ENCODE data around the gene SDCCAG8. TPM values are rescaled to one million over a fixed set of nuclear protein-coding genes. Genes with fewer than 3 reads are reported as not detected.

Gene SDCCAG8
- polyA plus RNA-seq, 2 of the 4 experiments (the other 2 are of a cell fraction), result 48.8 to 64.8 TPM

DNA sequence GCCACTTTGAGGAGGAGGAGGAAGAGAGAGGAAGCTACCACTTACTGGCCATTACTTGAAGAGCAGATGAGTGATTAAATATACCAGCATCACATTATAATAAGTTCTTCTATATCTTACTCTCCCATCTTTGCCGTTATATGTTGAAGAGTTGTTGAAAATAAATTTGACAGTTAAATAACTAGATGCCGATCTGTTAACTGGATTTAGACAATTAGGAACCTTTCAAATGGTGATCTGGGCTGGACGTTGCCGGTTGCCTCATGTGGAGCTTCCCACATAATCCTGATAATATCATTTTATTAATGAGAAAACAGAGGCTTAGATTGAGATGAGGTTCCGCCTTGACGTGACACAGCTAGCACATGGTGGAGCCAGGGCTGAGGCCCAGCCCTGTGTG is 147.0 kb downstream of the SDCCAG8 start:
- ChIA-PET POLR2A (no interaction called here), CTCF (no interaction called here)
- no peak for DNase-seq (ENCODE audit: low read depth in 1 of 2, low spot score in 1 of 2)
- Histone ChIP-seq H3K9me3 (no peaks in the 10 kb centered on the region), H3K27ac (no peak overlapping the region), H3K4me1 (peaks cover 7% of the 10 kb centered on the region; the same call in 2 of the 3 replicates), H3K4me3 (no peak overlapping the region), H3K4me2 (no peak overlapping the region)
- no peak for TF ChIP-seq MAZ (IDR thresholded peaks at IDR 0.05; ENCODE audit: borderline replicate concordance, low read depth, low read length)
- no peak for TF ChIP-seq POLR2A (IDR thresholded peaks at IDR 0.05; ENCODE audit: low read length)
- TF ChIP-seq TFCP2L1 (CRISPR knock-in tag; IDR thresholded peaks at IDR 0.05), result no peak
- TF ChIP-seq EP300 (IDR thresholded peaks at IDR 0.05), result no peak
- no peak for TF ChIP-seq BHLHE40 (IDR thresholded peaks at IDR 0.05; ENCODE audit: low read depth, low read length)
- no peak for TF ChIP-seq FOSB (CRISPR knock-in tag; IDR thresholded peaks at IDR 0.05)
- FAIRE-seq, result no peak
- WGBS (ENCODE audit: missing lambda C conversion rate), result 93% methylated on average over 6 of the region's 6 CpGs
- ATAC-seq, result no peak

DNA sequence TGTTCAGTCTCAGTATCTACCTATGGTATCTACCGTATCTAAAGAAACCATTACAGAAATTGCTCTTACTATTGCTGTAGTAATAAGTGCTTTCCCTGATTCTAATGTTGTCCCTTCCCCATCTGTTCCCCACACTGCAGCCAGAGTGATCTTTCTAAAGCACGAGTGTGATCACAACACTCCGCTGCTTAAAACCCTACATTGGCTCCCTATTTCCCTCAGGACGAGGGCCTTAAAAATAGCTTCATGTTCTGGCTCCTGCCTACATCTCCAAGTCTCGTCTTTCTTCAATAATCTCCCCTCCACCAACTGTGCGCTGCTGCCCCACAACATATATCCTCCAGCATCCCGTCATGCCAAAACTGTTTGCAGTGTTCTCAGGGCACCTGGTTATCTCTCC is 150.6 kb downstream of the SDCCAG8 start:
- CTCF ChIA-PET, result interaction anchor here (0.9 kb wide), 1 partner anchor 13 kb away, joined by 3 read pairs; no protein-coding TSS in a partner anchor
- Histone ChIP-seq H3K4me1 (peaks cover 7% of the 10 kb centered on the region; the same call in 2 of the 3 replicates), H3K4me2 (no peak overlapping the region), H3K27ac (no peak overlapping the region), H3K4me3 (no peak overlapping the region), H3K9me3 (no peaks in the 10 kb centered on the region)
- DNase-seq (ENCODE audit: low read depth in 1 of 2, low spot score in 1 of 2), result no peak
- no peak for ATAC-seq
- WGBS (ENCODE audit: missing lambda C conversion rate), result 92% methylated on average over 7 of the region's 7 CpGs
- no peak for FAIRE-seq
- no peak for TF ChIP-seq ZNF302 (CRISPR knock-in tag; IDR thresholded peaks at IDR 0.05)
- no peak for TF ChIP-seq EHMT2 (IDR thresholded peaks at IDR 0.05; ENCODE audit: low read depth)
- no peak for TF ChIP-seq CHD2 (IDR thresholded peaks at IDR 0.05; ENCODE audit: low read length, partially characterized antibody)
- POLR2A ChIA-PET, result no interaction called here

- FAIRE-seq (peak; percentile 65), DNase-seq (ENCODE audit: low read depth in 1 of 2, low spot score in 1 of 2) (no peak), ATAC-seq (no peak; a peak in 1 of 6 replicates)
- Histone ChIP-seq H3K4me2 (0 out of 3 replicates have a peak overlapping the region, but pooled peaks have one; percentile 5), H3K4me1 (peaks cover 7% of the 10 kb centered on the region; the same call in 2 of the 3 replicates), H3K4me3 (no peak overlapping the region), H3K9me3 (no peaks in the 10 kb centered on the region), H3K27ac (no peak overlapping the region)
- CTCF ChIA-PET, result no interaction called here
- WGBS (ENCODE audit: missing lambda C conversion rate), result 48% methylated on average over 3 of the region's 3 CpGs
- POLR2A ChIA-PET, result no interaction called here
- TF ChIP-seq ATOH8 (CRISPR knock-in tag; IDR thresholded peaks at IDR 0.05; ENCODE audit: low read depth), result no peak
- TF ChIP-seq NR3C1 (IDR thresholded peaks at IDR 0.05), result no peak
- TF ChIP-seq RAD21 (conservative IDR thresholded peaks at IDR 0.05 in 1 of 2, IDR thresholded peaks at IDR 0.05 in 1 of 2), result no peak
- TF ChIP-seq JUN (IDR thresholded peaks at IDR 0.05), result no peak
- no peak for TF ChIP-seq NPAS2 (CRISPR knock-in tag; IDR thresholded peaks at IDR 0.05; ENCODE audit: borderline replicate concordance)
- TF ChIP-seq RCOR1 (IDR thresholded peaks at IDR 0.05; ENCODE audit: low read depth, low read length), result no peak
- no peak for TF ChIP-seq CTCF (IDR thresholded peaks at IDR 0.05)
- no peak for TF ChIP-seq FOSB (CRISPR knock-in tag; IDR thresholded peaks at IDR 0.05)
- TF ChIP-seq KDM5A (IDR thresholded peaks at IDR 0.05), result no peak
- no peak for TF ChIP-seq ZSCAN20 (CRISPR knock-in tag; IDR thresholded peaks at IDR 0.05)
- no peak for TF ChIP-seq TP53 (CRISPR knock-in tag; IDR thresholded peaks at IDR 0.05)
- TF ChIP-seq JUNB (IDR thresholded peaks at IDR 0.05), result no peak
- no peak for TF ChIP-seq NFE2L2 (conservative IDR thresholded peaks at IDR 0.05; ENCODE audit: low read length)
- TF ChIP-seq EHMT2 (IDR thresholded peaks at IDR 0.05; ENCODE audit: low read depth), result no peak
Measured at GRCh38 chr1:243407284-243408018, 151.6 kb downstream of the SDCCAG8 start.

Measured in A549 (cell line).